Naive thymus-derived CD4-positive, alpha-beta T cell (primary cell): Measurements from ENCODE around the gene TBC1D4. TPM values are rescaled to one million over a fixed set of nuclear protein-coding genes. Genes with fewer than 3 reads are reported as not detected.

ENCODE experiments used
- ATAC-seq: fragments of 150-1000 bp; cut with Tn5 transposase; 2 replicates; pipeline ENCODE4 v1.10.0; 2021; ENCODE audit warnings: mild to moderate bottlenecking, moderate library complexity
- CTCF ChIA-PET: fragments of 350-600 bp; sonication (Branson Sonifier 250); formaldehyde crosslinking; loops from one replicate; lab custom pipeline; 2021; ENCODE audit warnings: antibody characterized with exemption; lab: Charles Lee
- POLR2A ChIA-PET: fragments of 350-600 bp; sonication (Branson Sonifier 250); formaldehyde crosslinking; loops from one replicate; lab custom pipeline; 2021; ENCODE audit warnings: antibody characterized with exemption, inconsistent platforms; lab: Charles Lee
- DNase-seq, 9 donors: peaks; one replicate each; pipeline versions ENCODE4 v3.0.0 to v3.0.0-alpha.2; 2020 to 2022; ENCODE audit warnings: mixed read lengths in 1 of 9
- H3K27ac ChIP-seq: one replicate; pipeline ENCODE4 v1.7.0; 2013; ENCODE audit warnings: mild to moderate bottlenecking, low read depth, low read length, moderate library complexity
- H3K27me3 ChIP-seq, 2 donors: one replicate each; pipeline ENCODE4 v1.7.0; 2013; ENCODE audit warnings: low read length in 2 of 2, mild to moderate bottlenecking in 2 of 2, moderate library complexity in 2 of 2; ENCODE audit not compliant: control insufficient read depth in 2 of 2, insufficient read depth in 2 of 2
- H3K36me3 ChIP-seq, 3 experiments: 1 replicate in 2 of 3; 2 replicates in 1 of 3; pipeline ENCODE4 v1.7.0; 2013; ENCODE audit warnings: low read length in 3 of 3, mild to moderate bottlenecking in 3 of 3, moderate library complexity in 1 of 3; ENCODE audit not compliant: insufficient read depth in 3 of 3, control insufficient read depth in 2 of 3
- H3K4me1 ChIP-seq, 2 donors: one replicate each; pipeline ENCODE4 v1.7.0; 2013; ENCODE audit warnings: low read length in 2 of 2, mild to moderate bottlenecking in 2 of 2, moderate library complexity in 1 of 2; ENCODE audit not compliant: control insufficient read depth in 2 of 2, insufficient read depth in 2 of 2
- H3K4me3 ChIP-seq: 2 replicates; pipeline ENCODE4 v1.7.0; 2013; ENCODE audit warnings: mild to moderate bottlenecking, low read length
- H3K9me3 ChIP-seq, 3 experiments: 1 replicate in 2 of 3; 2 replicates in 1 of 3; pipeline ENCODE4 v1.7.0; 2013; ENCODE audit warnings: low read length in 3 of 3; ENCODE audit not compliant: control insufficient read depth in 2 of 3
- H3K27ac Mint-ChIP-seq, 9 donors: one replicate each; pipeline ENCODE4 v1.8.0; 2020 to 2022; ENCODE audit warnings: mixed read lengths in 9 of 9, mild to moderate bottlenecking in 8 of 9, moderate library complexity in 5 of 9, inconsistent platforms in 2 of 9
- H3K27me3 Mint-ChIP-seq, 5 donors: one replicate each; pipeline ENCODE4 v1.8.0; 2021 to 2022; ENCODE audit warnings: mixed read lengths in 5 of 5, mild to moderate bottlenecking in 1 of 5
- H3K36me3 Mint-ChIP-seq, 5 donors: one replicate each; pipeline ENCODE4 v1.8.0; 2020 to 2022; ENCODE audit warnings: mixed read lengths in 5 of 5, mild to moderate bottlenecking in 3 of 5, inconsistent platforms in 1 of 5
- H3K4me1 Mint-ChIP-seq, 7 donors: one replicate each; pipeline ENCODE4 v1.8.0; 2020 to 2022; ENCODE audit warnings: mixed read lengths in 7 of 7, mild to moderate bottlenecking in 3 of 7, inconsistent platforms in 1 of 7
- H3K4me3 Mint-ChIP-seq, 10 donors: one replicate each; pipeline ENCODE4 v1.8.0; 2020 to 2022; ENCODE audit warnings: mild to moderate bottlenecking in 10 of 10, mixed read lengths in 10 of 10, moderate library complexity in 6 of 10, inconsistent platforms in 2 of 10
- H3K9me3 Mint-ChIP-seq, 11 donors: one replicate each; pipeline ENCODE4 v1.8.0; 2020 to 2022; ENCODE audit warnings: mixed read lengths in 11 of 11, mild to moderate bottlenecking in 4 of 11, inconsistent platforms in 1 of 11, moderate library complexity in 1 of 11
- intact Hi-C, 2 donors: fragments of 100-400 bp; cut with micrococcal nuclease; formaldehyde crosslinking; loops; one replicate each; pipeline ENCODE4 v1.15.1; 2023
- polyA plus RNA-seq, 2 donors: library from polyadenylated mRNA; unstranded; fragments of 300-500 nt; fragmentation: Illumina TruSeq; gene quantifications; one replicate each; pipeline ENCODE4 v1.2.3, GENCODE V29; 2021
- total RNA-seq, 6 experiments: library from RNA in 5 of 6; stranded (reverse) in 5 of 6; gene quantifications; 1 replicate in 5 of 6; 2 replicates in 1 of 6; pipeline ENCODE4 v1.2.3 and lab custom pipeline; 2021 to 2026

The TBC1D4 gene
- total and polyA plus RNA-seq, 7 experiments from 2014 or later, result 12.4 to 73.8 (median 42.7) TPM

GRCh38 chr13:75455962-75456361, 26.0 kb downstream of the TBC1D4 start:
- intact Hi-C loops, result no loop called here
- Histone ChIP-seq H3K27me3 (peaks cover 0 to 3% of the 10 kb centered on the region in 2 donors), H3K36me3 (no peaks in the 10 kb centered on the region), H3K27ac (no peak overlapping the region), H3K9me3 (no peaks in the 10 kb centered on the region), H3K4me3 (no peak overlapping the region), H3K4me1 (no peaks in the 10 kb centered on the region)
- no peak for DNase-seq
- no peaks in the 10 kb centered on the region for H3K36me3 Mint-ChIP-seq
- H3K27me3 Mint-ChIP-seq, result peaks cover 6 to 18% (median 15%) of the 10 kb centered on the region in 5 donors
- ChIA-PET POLR2A (no interaction called here), CTCF (no interaction called here)
- ATAC-seq, result no peak
- peaks cover 0 to 3% (median 0%) of the 10 kb centered on the region in 11 donors for H3K9me3 Mint-ChIP-seq
- no peak overlapping the region for H3K4me3 Mint-ChIP-seq
- no peak overlapping the region for H3K27ac Mint-ChIP-seq
- H3K4me1 Mint-ChIP-seq, result no peaks in the 10 kb centered on the region

- H3K27ac ChIP-seq, result no peak overlapping the region
- POLR2A ChIA-PET, result no interaction called here
- intact Hi-C loops, result no loop called here
- H3K9me3 Mint-ChIP-seq, result no peaks in the 10 kb centered on the region
- H3K4me1 ChIP-seq, result no peaks in the 10 kb centered on the region
- no peak for DNase-seq
- H3K4me3 ChIP-seq, result no peak overlapping the region
- no peak overlapping the region for H3K4me3 Mint-ChIP-seq
- H3K4me1 Mint-ChIP-seq, result no peaks in the 10 kb centered on the region
- no peak for ATAC-seq
- H3K36me3 ChIP-seq, result no peaks in the 10 kb centered on the region
- H3K27ac Mint-ChIP-seq, result no peak overlapping the region
- peaks cover 0 to 3% of the 10 kb centered on the region in 2 donors for H3K27me3 ChIP-seq
- CTCF ChIA-PET, result no interaction called here
- H3K9me3 ChIP-seq, result no peaks in the 10 kb centered on the region
- H3K36me3 Mint-ChIP-seq, result no peaks in the 10 kb centered on the region
- H3K27me3 Mint-ChIP-seq, result peaks cover 6 to 20% (median 18%) of the 10 kb centered on the region in 5 donors
These were observed 27.5 kb downstream of the TBC1D4 start for GRCh38 chr13:75454497-75454896.

GRCh38 chr13:75452564-75452963, 29.4 kb downstream of the TBC1D4 start:
- no peak overlapping the region for H3K27ac Mint-ChIP-seq
- no peaks in the 10 kb centered on the region for H3K9me3 ChIP-seq
- H3K27me3 Mint-ChIP-seq, result peaks cover 6 to 15% (median 13%) of the 10 kb centered on the region in 5 donors
- H3K36me3 Mint-ChIP-seq, result no peaks in the 10 kb centered on the region
- no peaks in the 10 kb centered on the region for H3K9me3 Mint-ChIP-seq
- ChIA-PET POLR2A (no interaction called here), CTCF (no interaction called here)
- H3K36me3 ChIP-seq, result no peaks in the 10 kb centered on the region
- H3K27me3 ChIP-seq, result peaks cover 0 to 3% of the 10 kb centered on the region in 2 donors
- H3K4me3 ChIP-seq, result no peak overlapping the region
- no peaks in the 10 kb centered on the region for H3K4me1 Mint-ChIP-seq
- H3K27ac ChIP-seq, result no peak overlapping the region
- H3K4me3 Mint-ChIP-seq, result no peak overlapping the region
- DNase-seq (no peak), ATAC-seq (no peak)
- H3K4me1 ChIP-seq, result no peaks in the 10 kb centered on the region
- intact Hi-C loops, result no loop called here

GRCh38 chr13:75447493-75447892, 34.5 kb downstream of the TBC1D4 start:
- Histone ChIP-seq H3K36me3 (no peaks in the 10 kb centered on the region), H3K4me3 (no peak overlapping the region), H3K27ac (no peak overlapping the region), H3K27me3 (peaks cover 0 to 3% of the 10 kb centered on the region in 2 donors), H3K9me3 (no peaks in the 10 kb centered on the region), H3K4me1 (no peaks in the 10 kb centered on the region)
- H3K4me1 Mint-ChIP-seq, result no peaks in the 10 kb centered on the region
- no peak overlapping the region for H3K27ac Mint-ChIP-seq
- H3K27me3 Mint-ChIP-seq, result peaks cover 3 to 14% (median 10%) of the 10 kb centered on the region in 5 donors
- H3K36me3 Mint-ChIP-seq, result no peaks in the 10 kb centered on the region
- H3K9me3 Mint-ChIP-seq, result no peaks in the 10 kb centered on the region
- intact Hi-C loops, result no loop called here
- no peak for ATAC-seq
- DNase-seq, result no peak
- ChIA-PET CTCF (no interaction called here), POLR2A (no interaction called here)
- no peak overlapping the region for H3K4me3 Mint-ChIP-seq

GRCh38 chr13:75446874-75447273, 35.1 kb downstream of the TBC1D4 start:
- Mint-ChIP-seq H3K9me3 (no peaks in the 10 kb centered on the region), H3K36me3 (no peaks in the 10 kb centered on the region), H3K4me3 (no peak overlapping the region), H3K27ac (no peak overlapping the region), H3K27me3 (peaks cover 0 to 14% (median 8%) of the 10 kb centered on the region in 5 donors), H3K4me1 (no peaks in the 10 kb centered on the region)
- H3K9me3 ChIP-seq, result no peaks in the 10 kb centered on the region
- no peaks in the 10 kb centered on the region for H3K27me3 ChIP-seq
- no peak for ATAC-seq
- POLR2A ChIA-PET, result no interaction called here
- no peaks in the 10 kb centered on the region for H3K36me3 ChIP-seq
- CTCF ChIA-PET, result no interaction called here
- H3K27ac ChIP-seq, result no peak overlapping the region
- H3K4me3 ChIP-seq, result no peak overlapping the region
- DNase-seq, result no peak
- H3K4me1 ChIP-seq, result no peaks in the 10 kb centered on the region
- intact Hi-C loops, result no loop called here

- peaks cover 0 to 13% (median 8%) of the 10 kb centered on the region in 5 donors for H3K27me3 Mint-ChIP-seq
- H3K36me3 Mint-ChIP-seq, result no peaks in the 10 kb centered on the region
- no peak overlapping the region for H3K4me3 Mint-ChIP-seq
- ChIA-PET POLR2A (no interaction called here), CTCF (no interaction called here)
- intact Hi-C loops, result no loop called here
- DNase-seq, result no peak
- no peaks in the 10 kb centered on the region for H3K36me3 ChIP-seq
- H3K27ac Mint-ChIP-seq, result no peak overlapping the region
- H3K9me3 ChIP-seq, result no peaks in the 10 kb centered on the region
- no peak for ATAC-seq
- H3K4me3 ChIP-seq, result no peak overlapping the region
- no peak overlapping the region for H3K27ac ChIP-seq
- no peaks in the 10 kb centered on the region for H3K9me3 Mint-ChIP-seq
- H3K4me1 Mint-ChIP-seq, result no peaks in the 10 kb centered on the region
- no peaks in the 10 kb centered on the region for H3K27me3 ChIP-seq
- H3K4me1 ChIP-seq, result no peaks in the 10 kb centered on the region
These were observed 36.1 kb downstream of the TBC1D4 start for GRCh38 chr13:75445717-75446499.

- Mint-ChIP-seq H3K9me3 (no peaks in the 10 kb centered on the region), H3K27ac (no peak overlapping the region), H3K4me3 (no peak overlapping the region), H3K36me3 (no peaks in the 10 kb centered on the region), H3K27me3 (peaks cover 0 to 4% (median 2%) of the 10 kb centered on the region in 5 donors), H3K4me1 (no peaks in the 10 kb centered on the region)
- DNase-seq (no peak), ATAC-seq (no peak)
- no peaks in the 10 kb centered on the region for H3K36me3 ChIP-seq
- no peaks in the 10 kb centered on the region for H3K27me3 ChIP-seq
- H3K4me3 ChIP-seq, result no peak overlapping the region
- ChIA-PET CTCF (no interaction called here), POLR2A (interaction anchor here (0.6 kb wide), 1 partner anchor 1299 kb away, joined by 3 read pairs; no protein-coding TSS in a partner anchor)
- no peak overlapping the region for H3K27ac ChIP-seq
- intact Hi-C loops, result no loop called here
- H3K4me1 ChIP-seq, result no peaks in the 10 kb centered on the region
- H3K9me3 ChIP-seq, result no peaks in the 10 kb centered on the region
These were observed 38.0 kb downstream of the TBC1D4 start for GRCh38 chr13:75444016-75444415.
